Adrenal gland (tissue), 19 donors: Measurements from ENCODE around the gene COMMD9. TPM values are rescaled to one million over a fixed set of nuclear protein-coding genes. Genes with fewer than 3 reads are reported as not detected.

ENCODE experiments used
- DNase-seq, 7 donors: peaks; one replicate each; pipeline ENCODE4 v3.0.0-alpha.2; 2019 to 2020
- H3K27ac ChIP-seq, 5 donors: fragments of 200-600 bp; sonication (generic) in 4 of 5; 1 replicate in 3 of 5; 2 replicates in 2 of 5; pipeline versions ENCODE4 v1.5.1 to v1.8.0; 2016 to 2020; ENCODE audit warnings: mild to moderate bottlenecking in 1 of 5
- H3K27me3 ChIP-seq: fragments of 200-600 bp; 2 replicates; pipeline ENCODE4 v1.8.0; 2021
- H3K36me3 ChIP-seq, 2 donors: fragments of 200-600 bp; replicated peaks in 1 of 2; 1 replicate in 1 of 2; 2 replicates in 1 of 2; pipeline versions ENCODE4 v1.5.1 to v1.8.0; 2018 to 2022
- H3K4me1 ChIP-seq, 2 donors: fragments of 200-600 bp; replicated peaks in 1 of 2; 1 replicate in 1 of 2; 2 replicates in 1 of 2; pipeline versions ENCODE4 v1.5.1 to v1.8.0; 2018 to 2021
- H3K4me3 ChIP-seq, 4 donors: fragments of 200-600 bp; sonication (generic) in 3 of 4; one replicate each; pipeline ENCODE4 v1.5.1; 2016 to 2018
- H3K9me3 ChIP-seq, 3 donors: fragments of 200-600 bp; sonication (generic) in 1 of 3; replicated peaks in 1 of 3; 1 replicate in 2 of 3; 2 replicates in 1 of 3; pipeline versions ENCODE4 v1.5.1 to v1.8.0; 2016 to 2021
- POLR2A ChIP-seq, 2 donors: fragments of 450-650 bp; IDR thresholded peaks; one replicate each; pipeline ENCODE4 v1.6.1; 2017; ENCODE audit warnings: antibody characterized with exemption in 2 of 2, mild to moderate bottlenecking in 2 of 2, moderate library complexity in 1 of 2
- WGBS, 4 donors: extraction: QIAGEN DNeasy Blood & Tissue Kit in 2 of 4; methylation state at CpG; one replicate each; pipeline versions ENCODE4 v1.1.5 to v1.1.7; 2013 to 2017; 5-methylcytosine and 5-hydroxymethylcytosine counted together
- intact Hi-C, 2 donors: fragments of 100-400 bp; cut with DNase I; formaldehyde crosslinking; loops; one replicate each; pipeline versions ENCODE4 v1.14.1 to v1.15.0; 2022 to 2023
- long read RNA-seq, 10 donors: library from polyadenylated mRNA in 3 of 10; unstranded in 2 of 10; stranded (forward) in 1 of 10; transcript quantifications; one replicate each; pipeline ENCODE4 v2.0.0 and lab custom pipeline, GENCODE V29; 2021 to 2026
- polyA plus RNA-seq, 3 donors: library from polyadenylated mRNA; stranded (reverse); fragments of 200-250 nt in 2 of 3; fragments of 350-450 nt in 1 of 3; fragmentation: Illumina TruSeq in 1 of 3; extraction: RNeasy Lipid Tissue Mini Kit (QIAGEN cat#74804) in 1 of 3; gene quantifications; one replicate each; pipeline ENCODE4 v1.2.3, GENCODE V29; 2013 to 2014
- total RNA-seq, 9 donors: library from RNA; depleted of rRNA in 4 of 9; stranded (reverse); fragments of >200 nt in 4 of 9; fragments of 120-200 nt in 1 of 9; fragmentation: NEBNext Ultra II Directional in 1 of 9; extraction: Animal tissue kit (Norgen Biotek cat#: 25700) in 1 of 9; gene quantifications; one replicate each; pipeline versions ENCODE4 v1.1.0 to v1.2.4, GENCODE V29; 2013 to 2023
- TF ChIP-seq, protein P1 (sequence below), 6 experiments: fragments of 450-650 bp in 4 of 6; fragments of 200-600 bp in 2 of 6; sonication (generic) in 1 of 6; IDR thresholded peaks; 1 replicate in 5 of 6; 2 replicates in 1 of 6; pipeline versions ENCODE4 v1.5.1 to v1.8.0; 2016 to 2021; ENCODE audit warnings: antibody characterized with exemption in 6 of 6, mild to moderate bottlenecking in 2 of 6, moderate library complexity in 1 of 6
- donor health status: healthy with polysubstance abuse.
- donor health status: Bipolar disorder and iron deficiency.
- donor health status: DM: yes; HTN: yes; CAD: no.
- donor health status: DM: no; HTN: no; CAD: no.
- donor health status: DM: no; HTN: no; CAD: no.
- donor health status: DM: yes; HTN: yes; CAD: no.

The COMMD9 gene
- total RNA-seq (100 to 1,000 TPM in 4 of 9 donors, 10 to 100 TPM in 5; 68.1 to 140 (median 92.7) TPM), polyA plus RNA-seq (10 to 100 TPM; 25.3 to 94.6 (median 35.1) TPM)
- long read RNA-seq, donor 1, transcript COMMD9-201 (6 exons, 2,954 nt) = major isoform, 27 of 27 reads
- long read RNA-seq, donor 1, partial matches to known transcripts = 0 of 27 reads
- long read RNA-seq, donor 1, other reads (novel, unspliced or antisense) = 0 of 27 reads
- long read RNA-seq, donor 2, transcript COMMD9-201 (6 exons, 2,954 nt) = major isoform, 13 of 16 reads
- long read RNA-seq, donor 2, partial matches to known transcripts = 0 of 16 reads
- long read RNA-seq, donor 2, other reads (novel, unspliced or antisense) = 0 of 16 reads
- long read RNA-seq, donor 3, transcript COMMD9-201 (6 exons, 2,954 nt) = major isoform, 24 of 27 reads
- long read RNA-seq, donor 3, partial matches to known transcripts = 0 of 27 reads
- long read RNA-seq, donor 3, other reads (novel, unspliced or antisense) = 0 of 27 reads
- long read RNA-seq, donor 4, transcript COMMD9-201 (6 exons, 2,954 nt) = major isoform, 50 of 55 reads
- long read RNA-seq, donor 4, partial matches to known transcripts = 0 of 55 reads
- long read RNA-seq, donor 4, other reads (novel, unspliced or antisense) = 4 of 55 reads
- long read RNA-seq, donor 5, transcript COMMD9-201 (6 exons, 2,954 nt) = major isoform, 64 of 72 reads
- long read RNA-seq, donor 5, partial matches to known transcripts = 1 of 72 reads
- long read RNA-seq, donor 5, other reads (novel, unspliced or antisense) = 5 of 72 reads
- long read RNA-seq, donor 6, transcript COMMD9-201 (6 exons, 2,954 nt) = major isoform, 36 of 39 reads
- long read RNA-seq, donor 6, partial matches to known transcripts = 0 of 39 reads
- long read RNA-seq, donor 6, other reads (novel, unspliced or antisense) = 3 of 39 reads
- long read RNA-seq, donor 7, transcript COMMD9-201 (6 exons, 2,954 nt) = major isoform, 11 of 13 reads
- long read RNA-seq, donor 7, partial matches to known transcripts = 0 of 13 reads
- long read RNA-seq, donor 7, other reads (novel, unspliced or antisense) = 0 of 13 reads
- long read RNA-seq, donor 8, transcript COMMD9-201 (6 exons, 2,954 nt) = major isoform, 31 of 32 reads
- long read RNA-seq, donor 8, partial matches to known transcripts = 0 of 32 reads
- long read RNA-seq, donor 8, other reads (novel, unspliced or antisense) = 0 of 32 reads
- long read RNA-seq, donor 9, transcript COMMD9-201 (6 exons, 2,954 nt) = major isoform, 14 of 14 reads
- long read RNA-seq, donor 9, partial matches to known transcripts = 0 of 14 reads
- long read RNA-seq, donor 9, other reads (novel, unspliced or antisense) = 0 of 14 reads
- long read RNA-seq, donor 10, transcript COMMD9-201 (6 exons, 2,954 nt) = major isoform, 14 of 16 reads
- long read RNA-seq, donor 10, partial matches to known transcripts = 0 of 16 reads
- long read RNA-seq, donor 10, other reads (novel, unspliced or antisense) = 0 of 16 reads

GRCh38 chr11:36289226-36289852 is at the start of gene COMMD9:
Gene COMMD9, minus strand, starts transcription at chr11:36289424. Its CDS starts 12 bp downstream, at chr11:36289412.
- peak within 1 kb of the TSS in 3 of 5 donors; percentile 35 to 77 (median 58) for H3K27ac ChIP-seq
- DNase-seq = peak; percentile 94 to 98 (median 97)
- TF ChIP-seq, protein P1, sequence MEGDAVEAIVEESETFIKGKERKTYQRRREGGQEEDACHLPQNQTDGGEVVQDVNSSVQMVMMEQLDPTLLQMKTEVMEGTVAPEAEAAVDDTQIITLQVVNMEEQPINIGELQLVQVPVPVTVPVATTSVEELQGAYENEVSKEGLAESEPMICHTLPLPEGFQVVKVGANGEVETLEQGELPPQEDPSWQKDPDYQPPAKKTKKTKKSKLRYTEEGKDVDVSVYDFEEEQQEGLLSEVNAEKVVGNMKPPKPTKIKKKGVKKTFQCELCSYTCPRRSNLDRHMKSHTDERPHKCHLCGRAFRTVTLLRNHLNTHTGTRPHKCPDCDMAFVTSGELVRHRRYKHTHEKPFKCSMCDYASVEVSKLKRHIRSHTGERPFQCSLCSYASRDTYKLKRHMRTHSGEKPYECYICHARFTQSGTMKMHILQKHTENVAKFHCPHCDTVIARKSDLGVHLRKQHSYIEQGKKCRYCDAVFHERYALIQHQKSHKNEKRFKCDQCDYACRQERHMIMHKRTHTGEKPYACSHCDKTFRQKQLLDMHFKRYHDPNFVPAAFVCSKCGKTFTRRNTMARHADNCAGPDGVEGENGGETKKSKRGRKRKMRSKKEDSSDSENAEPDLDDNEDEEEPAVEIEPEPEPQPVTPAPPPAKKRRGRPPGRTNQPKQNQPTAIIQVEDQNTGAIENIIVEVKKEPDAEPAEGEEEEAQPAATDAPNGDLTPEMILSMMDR (IDR thresholded peaks at IDR 0.05) = no peak
- TF ChIP-seq POLR2A (IDR thresholded peaks at IDR 0.05) = peak; percentile 53 to 73
- intact Hi-C loops = no loop called here
- H3K4me1 ChIP-seq = peaks cover 0 to 15% of the 10 kb centered on the region in 2 donors
- H3K9me3 ChIP-seq = no peaks in the 10 kb centered on the region
- 1 to 2% (median 1%) methylated on average over 25 to 31 of the region's 31 CpGs for WGBS, 4 donors
- peak within 1 kb of the TSS in 3 of 4 donors; percentile 23 to 95 (median 85) for H3K4me3 ChIP-seq
- no peaks in the 10 kb centered on the region for H3K36me3 ChIP-seq
- H3K27me3 ChIP-seq = no peaks in the 10 kb centered on the region

DNA sequence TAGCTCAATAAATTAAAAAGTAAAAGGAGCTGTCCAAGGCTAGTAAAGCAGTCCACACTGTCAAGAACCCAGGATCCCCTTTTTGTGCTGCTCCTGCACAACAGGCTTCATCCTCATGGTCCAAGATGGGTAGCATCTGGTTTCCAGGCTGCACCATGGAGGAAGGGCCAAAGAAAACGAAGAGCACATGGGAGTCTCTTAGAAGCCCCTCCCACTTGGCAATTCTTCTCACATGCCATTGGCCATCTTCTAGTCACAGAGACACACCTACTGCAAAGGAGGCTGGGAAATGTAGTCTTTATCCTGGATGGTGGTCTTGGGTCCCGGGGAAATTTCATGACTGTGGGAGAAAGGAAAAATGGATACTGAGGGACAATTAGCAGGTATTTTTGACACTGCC is 44.7 kb upstream of the COMMD9 start:
- H3K27ac ChIP-seq = no peak overlapping the region
- 64 to 74% (median 69%) methylated on average over 2 of the region's 2 CpGs for WGBS, 4 donors
- DNase-seq = peak in 2 of 7 donors; percentile 10 to 11
- H3K36me3 ChIP-seq = no peaks in the 10 kb centered on the region
- no peaks in the 10 kb centered on the region for H3K27me3 ChIP-seq
- H3K9me3 ChIP-seq = no peaks in the 10 kb centered on the region
- TF ChIP-seq, protein P1 (IDR thresholded peaks at IDR 0.05) = no peak
- no peak for TF ChIP-seq POLR2A (IDR thresholded peaks at IDR 0.05)
- no peaks in the 10 kb centered on the region for H3K4me1 ChIP-seq
- intact Hi-C loops = no loop called here
- H3K4me3 ChIP-seq = no peak overlapping the region

GRCh38 chr11:36333468-36333867 is 44.2 kb upstream of the COMMD9 start:
- H3K4me1 ChIP-seq = no peaks in the 10 kb centered on the region
- no peaks in the 10 kb centered on the region for H3K27me3 ChIP-seq
- H3K4me3 ChIP-seq = no peak overlapping the region
- no peaks in the 10 kb centered on the region for H3K9me3 ChIP-seq
- TF ChIP-seq POLR2A (IDR thresholded peaks at IDR 0.05) = no peak
- TF ChIP-seq, protein P1 (IDR thresholded peaks at IDR 0.05) = no peak
- H3K36me3 ChIP-seq = no peaks in the 10 kb centered on the region
- intact Hi-C loops = no loop called here
- H3K27ac ChIP-seq = no peak overlapping the region
- no peak for DNase-seq
- WGBS, 4 donors = 84 to 96% (median 93%) methylated on average over 1 of the region's 1 CpG
